Upper lobe of right lung (tissue), 1 donor: ENCODE measurements around the gene HAO2. TPM values are rescaled to one million over a fixed set of nuclear protein-coding genes. Genes with fewer than 3 reads are reported as not detected.

Source experiments
- ATAC-seq: fragments of 200-7000 bp; cut with Tn5 transposase; one replicate; pipeline ENCODE4 v1.9.1; 2020; ENCODE audit warnings: mild to moderate bottlenecking, moderate library complexity
- DNase-seq: peaks from one replicate; pipeline ENCODE4 v3.0.0-alpha.2; 2020
- H3K27ac ChIP-seq: fragments of 200-600 bp; one replicate; pipeline ENCODE4 v1.8.0; 2022
- H3K27me3 ChIP-seq: fragments of 200-600 bp; one replicate; pipeline ENCODE4 v1.8.0; 2022; ENCODE audit warnings: mild to moderate bottlenecking
- H3K36me3 ChIP-seq: fragments of 200-600 bp; one replicate; pipeline ENCODE4 v1.8.0; 2022
- H3K4me1 ChIP-seq: fragments of 200-600 bp; one replicate; pipeline ENCODE4 v1.8.0; 2022
- H3K4me3 ChIP-seq: fragments of 200-600 bp; one replicate; pipeline ENCODE4 v1.8.0; 2022; ENCODE audit warnings: mild to moderate bottlenecking
- H3K9me3 ChIP-seq: fragments of 200-600 bp; one replicate; pipeline ENCODE4 v1.8.0; 2022
- intact Hi-C: fragments of 100-400 bp; cut with DNase I; formaldehyde crosslinking; loops from one replicate; pipeline ENCODE4 v1.11.0; 2022
- total RNA-seq: library from RNA; stranded (reverse); fragmentation: NEBNext Ultra II Directional; extraction: Animal tissue kit (Norgen Biotek cat#: 25700); gene quantifications from one replicate; pipeline ENCODE4 v1.2.1, GENCODE V29; 2021
- TF ChIP-seq, protein P1 (sequence below): fragments of 200-600 bp; IDR thresholded peaks from one replicate; pipeline ENCODE4 v1.8.0; 2022; ENCODE audit warnings: antibody characterized with exemption
- donor health status: DM: no; HTN: yes; CAD: no; lungs with severe emphysema.

The HAO2 gene
- total RNA-seq, 1 donor from 2014 or later: not detected

DNA sequence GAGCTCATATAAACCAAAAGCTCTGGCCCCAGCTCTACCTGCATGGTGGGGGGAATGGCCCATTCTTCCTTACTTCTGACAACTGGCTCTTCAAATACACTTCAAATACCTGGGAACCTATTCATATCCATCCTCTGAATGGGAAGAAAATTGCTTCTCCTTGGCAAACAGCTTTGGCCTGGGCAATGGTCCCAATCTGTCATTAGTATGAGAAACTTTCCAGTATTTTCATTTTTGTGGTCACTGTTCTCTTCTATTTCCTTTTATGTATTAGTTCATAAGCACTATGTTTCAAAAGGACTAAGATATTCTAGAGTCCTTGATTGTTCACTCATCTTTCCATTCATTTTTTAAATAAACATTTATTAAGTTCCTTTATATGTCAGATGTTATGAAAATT, 41.1 kb downstream of the HAO2 start:
- intact Hi-C loops: no loop called here
- H3K36me3 ChIP-seq: no peaks in the 10 kb centered on the region
- H3K27me3 ChIP-seq: no peaks in the 10 kb centered on the region
- H3K9me3 ChIP-seq: no peaks in the 10 kb centered on the region
- DNase-seq: no peak
- TF ChIP-seq, protein P1, sequence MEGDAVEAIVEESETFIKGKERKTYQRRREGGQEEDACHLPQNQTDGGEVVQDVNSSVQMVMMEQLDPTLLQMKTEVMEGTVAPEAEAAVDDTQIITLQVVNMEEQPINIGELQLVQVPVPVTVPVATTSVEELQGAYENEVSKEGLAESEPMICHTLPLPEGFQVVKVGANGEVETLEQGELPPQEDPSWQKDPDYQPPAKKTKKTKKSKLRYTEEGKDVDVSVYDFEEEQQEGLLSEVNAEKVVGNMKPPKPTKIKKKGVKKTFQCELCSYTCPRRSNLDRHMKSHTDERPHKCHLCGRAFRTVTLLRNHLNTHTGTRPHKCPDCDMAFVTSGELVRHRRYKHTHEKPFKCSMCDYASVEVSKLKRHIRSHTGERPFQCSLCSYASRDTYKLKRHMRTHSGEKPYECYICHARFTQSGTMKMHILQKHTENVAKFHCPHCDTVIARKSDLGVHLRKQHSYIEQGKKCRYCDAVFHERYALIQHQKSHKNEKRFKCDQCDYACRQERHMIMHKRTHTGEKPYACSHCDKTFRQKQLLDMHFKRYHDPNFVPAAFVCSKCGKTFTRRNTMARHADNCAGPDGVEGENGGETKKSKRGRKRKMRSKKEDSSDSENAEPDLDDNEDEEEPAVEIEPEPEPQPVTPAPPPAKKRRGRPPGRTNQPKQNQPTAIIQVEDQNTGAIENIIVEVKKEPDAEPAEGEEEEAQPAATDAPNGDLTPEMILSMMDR: no peak
- no peak overlapping the region for H3K4me3 ChIP-seq
- no peak overlapping the region for H3K27ac ChIP-seq
- H3K4me1 ChIP-seq: no peaks in the 10 kb centered on the region
- ATAC-seq: no peak

DNA sequence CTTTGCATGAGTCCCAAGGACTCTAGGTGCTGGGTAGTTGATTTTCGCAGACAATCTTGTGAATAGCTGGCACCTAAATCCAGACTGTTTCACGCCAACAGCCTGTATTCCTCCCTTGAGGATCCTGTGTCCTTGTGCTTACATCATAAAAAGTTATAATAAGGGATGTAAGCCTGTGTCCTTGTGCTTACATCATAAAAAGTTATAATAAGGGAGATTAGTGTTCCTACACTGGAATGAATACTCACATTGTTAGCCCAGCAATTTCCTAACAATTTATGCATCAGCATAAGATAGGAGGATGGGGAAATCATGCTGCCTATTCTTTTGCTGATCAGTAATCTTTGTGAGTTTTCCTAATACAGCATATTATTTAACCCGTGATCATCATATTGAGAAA, 42.4 kb downstream of the HAO2 start:
- Histone ChIP-seq H3K4me1 (no peaks in the 10 kb centered on the region), H3K27me3 (no peaks in the 10 kb centered on the region), H3K27ac (no peak overlapping the region), H3K9me3 (no peaks in the 10 kb centered on the region), H3K4me3 (no peak overlapping the region), H3K36me3 (no peaks in the 10 kb centered on the region)
- intact Hi-C loops: no loop called here
- TF ChIP-seq, protein P1: no peak
- no peak for DNase-seq
- ATAC-seq: no peak

DNA sequence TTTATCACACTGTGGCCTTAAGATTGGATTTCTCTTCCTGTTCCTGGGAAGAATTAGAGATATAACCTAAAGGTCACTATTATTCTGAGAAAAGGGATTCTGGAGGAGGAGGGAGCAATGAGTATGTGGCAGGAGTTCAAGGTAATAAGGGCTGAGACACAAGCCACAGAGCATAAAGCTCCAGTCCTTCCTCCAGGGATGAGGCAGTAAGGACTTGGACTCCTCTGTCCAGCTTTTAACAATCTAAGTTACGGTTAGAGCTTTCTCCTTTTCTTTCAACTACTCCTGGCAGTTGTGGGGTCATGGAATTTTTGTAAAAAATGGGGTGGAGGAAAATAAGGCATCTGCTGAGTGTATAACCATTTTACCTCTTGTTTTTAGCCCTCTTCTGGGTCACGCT, 46.4 kb downstream of the HAO2 start, which contains the start of gene HSD3B2:
Gene HSD3B2 (plus strand): TSS at position 201 of the 400 bp plus-strand sequence. CDS start 270 bp downstream, outside the sequence.
- Histone ChIP-seq H3K4me3 (no peak within 1 kb of the TSS), H3K27ac (no peak within 1 kb of the TSS), H3K36me3 (no peaks in the 10 kb centered on the region), H3K27me3 (no peaks in the 10 kb centered on the region), H3K9me3 (no peaks in the 10 kb centered on the region), H3K4me1 (no peaks in the 10 kb centered on the region)
- intact Hi-C loops: no loop called here
- ATAC-seq (no peak), DNase-seq (no peak)
- TF ChIP-seq, protein P1: no peak

DNA sequence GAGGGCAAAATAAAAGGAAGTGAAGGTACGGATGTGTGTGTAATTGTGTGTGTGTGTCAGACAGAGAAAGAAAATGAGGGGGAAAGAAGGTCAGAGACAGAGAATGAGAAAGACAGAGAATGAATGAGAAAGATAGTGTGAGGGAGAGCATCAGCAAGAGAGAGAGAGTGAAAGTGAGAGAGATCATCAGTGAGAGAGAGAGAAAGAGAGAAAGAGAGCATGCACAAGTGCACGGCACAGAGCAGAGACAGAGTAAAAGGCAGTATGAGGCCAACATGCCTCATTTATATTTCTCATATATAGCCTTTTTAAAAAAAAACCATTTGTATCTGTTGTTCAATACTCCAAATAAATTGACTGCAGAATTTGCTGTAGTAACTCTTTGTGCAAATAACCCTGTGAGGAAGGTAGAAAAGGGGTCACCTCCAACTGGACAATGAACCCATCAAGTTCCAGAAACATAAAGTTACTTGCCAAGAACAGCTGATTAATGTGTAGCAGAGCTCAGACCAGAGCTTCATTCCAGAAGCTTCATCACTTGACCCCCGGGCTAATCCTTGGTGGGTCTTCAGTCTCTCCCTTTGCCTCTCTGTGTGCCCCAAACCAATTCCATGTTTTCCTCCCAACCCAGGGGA, 47.5 kb downstream of the HAO2 start:
- no peaks in the 10 kb centered on the region for H3K4me1 ChIP-seq
- ATAC-seq (no peak), DNase-seq (no peak)
- H3K27me3 ChIP-seq: no peaks in the 10 kb centered on the region
- H3K4me3 ChIP-seq: no peak overlapping the region
- no peaks in the 10 kb centered on the region for H3K36me3 ChIP-seq
- no peaks in the 10 kb centered on the region for H3K9me3 ChIP-seq
- no peak overlapping the region for H3K27ac ChIP-seq
- TF ChIP-seq, protein P1: no peak
- intact Hi-C loops: no loop called here

DNA sequence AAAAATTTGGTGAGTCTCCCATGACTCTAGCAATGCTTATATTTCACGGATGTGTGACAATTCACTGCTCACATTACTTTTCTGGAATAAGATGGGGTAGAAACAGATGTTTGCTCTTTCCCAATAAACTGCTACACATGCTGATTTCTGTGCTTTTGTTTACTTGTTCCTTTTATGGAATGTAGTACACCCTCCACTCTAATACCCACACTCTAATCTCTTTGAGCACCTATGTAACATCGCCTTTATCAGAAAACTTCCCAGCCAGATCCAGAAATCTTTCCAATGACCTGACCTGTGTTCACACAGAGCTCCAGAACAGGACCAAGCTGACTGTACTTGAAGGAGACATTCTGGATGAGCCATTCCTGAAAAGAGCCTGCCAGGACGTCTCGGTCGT, 50.5 kb downstream of the HAO2 start:
- no peaks in the 10 kb centered on the region for H3K4me1 ChIP-seq
- H3K27ac ChIP-seq: no peak overlapping the region
- TF ChIP-seq, protein P1: no peak
- ATAC-seq (no peak), DNase-seq (no peak)
- no peaks in the 10 kb centered on the region for H3K9me3 ChIP-seq
- intact Hi-C loops: no loop called here
- H3K27me3 ChIP-seq: no peaks in the 10 kb centered on the region
- no peak overlapping the region for H3K4me3 ChIP-seq
- no peaks in the 10 kb centered on the region for H3K36me3 ChIP-seq

DNA sequence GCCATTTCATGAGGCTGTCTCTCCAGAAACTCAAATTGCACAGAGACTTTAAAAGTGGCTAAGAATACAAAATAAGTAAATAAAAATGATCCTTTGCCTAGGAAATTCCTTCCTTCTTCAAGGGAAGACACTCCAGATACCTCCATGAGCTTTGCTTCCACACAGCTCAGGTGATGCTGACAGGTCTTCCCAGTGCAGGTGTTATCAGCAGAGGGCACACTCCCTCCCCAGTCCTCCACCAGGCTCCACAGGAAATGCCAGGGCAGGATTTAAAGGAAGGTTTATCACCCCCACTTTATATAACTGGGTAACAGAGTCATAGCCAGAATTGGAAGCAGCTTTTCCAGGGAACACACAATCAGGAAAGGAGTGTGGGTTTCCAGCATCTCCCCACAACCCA, 52.1 kb downstream of the HAO2 start:
- H3K9me3 ChIP-seq: no peaks in the 10 kb centered on the region
- no peaks in the 10 kb centered on the region for H3K36me3 ChIP-seq
- TF ChIP-seq, protein P1: no peak
- ATAC-seq: no peak
- no peak overlapping the region for H3K4me3 ChIP-seq
- no peaks in the 10 kb centered on the region for H3K27me3 ChIP-seq
- H3K4me1 ChIP-seq: no peaks in the 10 kb centered on the region
- no peak overlapping the region for H3K27ac ChIP-seq
- no peak for DNase-seq
- intact Hi-C loops: no loop called here
